SK-N-SH (cell line): Measurements from ENCODE around the gene SAP30L. TPM values are rescaled to one million over a fixed set of nuclear protein-coding genes. Genes with fewer than 3 reads are reported as not detected.
A peak's percentile ranks its signal among the peaks of the same experiment; 100 is the strongest.

Source experiments
- CTCF ChIA-PET: fragments of 300-600, 350-600 bp; formaldehyde crosslinking; extraction: SDS; loops from one replicate; lab custom pipeline; 2021; lab: Yijun Ruan, JAX
- POLR2A ChIA-PET: fragments of 350-600 bp; sonication (Branson Sonifier 250); formaldehyde crosslinking; extraction: SDS; loops from one replicate; lab custom pipeline; 2020; ENCODE audit warnings: antibody characterized with exemption, inconsistent platforms; lab: Yijun Ruan, JAX
- DNase-seq: peaks from one replicate; pipeline ENCODE4 v3.0.0; 2012
- H2AFZ ChIP-seq: fragments of 200-600 bp; sonication (generic); 2 replicates; pipeline ENCODE4 v1.8.1; 2016; ENCODE audit warnings: antibody characterized with exemption, mild to moderate bottlenecking, low read depth
- H3F3A ChIP-seq: fragments of 200-600 bp; sonication (generic); replicated peaks from 2 replicates; pipeline ENCODE3; 2016; ENCODE audit warnings: antibody characterized with exemption, mild to moderate bottlenecking; ENCODE audit not compliant: insufficient read depth
- H3K27ac ChIP-seq, 2 experiments: fragments of 200-500 bp in 1 of 2; fragments of 200-600 bp in 1 of 2; sonication (Bioruptor generic) in 1 of 2; sonication (generic), shearing (Covaris generic) in 1 of 2; 2 replicates each; pipeline versions ENCODE4 v1.5.1 to v1.6.1; 2014 to 2016; ENCODE audit warnings: low read depth in 2 of 2, inconsistent platforms in 1 of 2, low read length in 1 of 2, mild to moderate bottlenecking in 1 of 2, mixed read lengths in 1 of 2
- H3K27me3 ChIP-seq: fragments of 200-600 bp; sonication (generic), shearing (Covaris generic); 2 replicates; pipeline ENCODE4 v1.6.1; 2016; ENCODE audit warnings: mixed run types; ENCODE audit not compliant: insufficient read depth
- H3K36me3 ChIP-seq, 2 experiments: fragments of 200-500 bp in 1 of 2; fragments of 200-600 bp in 1 of 2; sonication (Bioruptor generic) in 1 of 2; sonication (generic) in 1 of 2; replicated peaks in 1 of 2; 2 replicates each; pipeline versions ENCODE3 to v1.5.1; 2014 to 2016; ENCODE audit warnings: low read length in 1 of 2, mild to moderate bottlenecking in 1 of 2; ENCODE audit not compliant: insufficient read depth in 2 of 2, control insufficient read depth in 1 of 2
- H3K4me1 ChIP-seq, 2 experiments: fragments of 200-500 bp in 1 of 2; fragments of 200-600 bp in 1 of 2; sonication (Bioruptor generic) in 1 of 2; sonication (generic), shearing (Covaris generic) in 1 of 2; 2 replicates each; pipeline versions ENCODE4 v1.5.1 to v1.6.1; 2014 to 2016; ENCODE audit warnings: low read depth in 1 of 2, low read length in 1 of 2, mixed run types in 1 of 2; ENCODE audit not compliant: insufficient read depth in 2 of 2, control insufficient read depth in 1 of 2
- H3K4me2 ChIP-seq: fragments of 200-600 bp; sonication (generic), shearing (Covaris generic); 2 replicates; pipeline ENCODE4 v1.6.1; 2017; ENCODE audit warnings: mixed run types
- H3K4me3 ChIP-seq, 2 experiments: fragments of 200-500 bp in 1 of 2; fragments of 200-600 bp in 1 of 2; sonication (Bioruptor generic) in 1 of 2; sonication (generic), shearing (Covaris generic) in 1 of 2; 2 replicates each; pipeline versions ENCODE4 v1.5.1 to v1.8.1; 2014 to 2016; ENCODE audit warnings: low read depth in 2 of 2, inconsistent platforms in 1 of 2, low read length in 1 of 2, mild to moderate bottlenecking in 1 of 2, mixed read lengths in 1 of 2, moderate library complexity in 1 of 2
- H3K79me2 ChIP-seq: fragments of 200-600 bp; sonication (generic); 2 replicates; pipeline ENCODE4 v1.8.1; 2017; ENCODE audit warnings: mild to moderate bottlenecking; ENCODE audit not compliant: insufficient read depth
- H3K9ac ChIP-seq: fragments of 200-600 bp; sonication (generic); 2 replicates; pipeline ENCODE4 v1.6.1; 2017; ENCODE audit warnings: mixed run types
- H3K9me2 ChIP-seq: fragments of 200-600 bp; sonication (generic); 2 replicates; pipeline ENCODE4 v1.6.1; 2017; ENCODE audit warnings: mixed run types
- H3K9me3 ChIP-seq: fragments of 200-600 bp; sonication (generic); 2 replicates; pipeline ENCODE4 v1.6.1; 2017; ENCODE audit warnings: mixed run types, mild to moderate bottlenecking, moderate library complexity
- H4K20me1 ChIP-seq: fragments of 200-600 bp; sonication (generic); 2 replicates; pipeline ENCODE4 v1.6.1; 2017; ENCODE audit warnings: mild to moderate bottlenecking, mixed run types; ENCODE audit not compliant: insufficient read depth
- CHD2 ChIP-seq: fragments of 150-350 bp; IDR thresholded peaks from 2 replicates; pipeline ENCODE4 v1.6.1; 2018; ENCODE audit warnings: low read length; ENCODE audit not compliant: partially characterized antibody
- ELF1 ChIP-seq: IDR thresholded peaks from 2 replicates; pipeline ENCODE4 v1.4.0; 2012
- EZH2phosphoT487 ChIP-seq: fragments of 200-600 bp; sonication (generic); IDR thresholded peaks from 2 replicates; pipeline ENCODE4 v1.6.1; 2017; ENCODE audit warnings: low read depth, mixed run types, mild to moderate bottlenecking, antibody characterized with exemption, moderate library complexity, borderline replicate concordance
- FOXJ3 ChIP-seq: sonication (generic); formaldehyde crosslinking; IDR thresholded peaks from 2 replicates; pipeline ENCODE4 v1.5.1; 2020; ENCODE audit warnings: mild to moderate bottlenecking, missing genetic modification reagents
- FOXM1 ChIP-seq: IDR thresholded peaks from 2 replicates; pipeline ENCODE4 v1.4.0; 2012; ENCODE audit warnings: low read depth, mild to moderate bottlenecking
- IRF3 ChIP-seq: fragments of 150-350 bp; IDR thresholded peaks from 2 replicates; pipeline ENCODE4 v1.6.1; 2016; ENCODE audit warnings: mild to moderate bottlenecking, low read depth, low read length
- JUND ChIP-seq: IDR thresholded peaks from 2 replicates; pipeline ENCODE4 v1.4.0; 2012
- MXI1 ChIP-seq: IDR thresholded peaks from 2 replicates; pipeline ENCODE4 v1.6.1; 2012; ENCODE audit warnings: mild to moderate bottlenecking, low read depth, low read length, improper control_type of control experiment
- NFIC ChIP-seq: IDR thresholded peaks from 2 replicates; pipeline ENCODE4 v1.4.0; 2012; ENCODE audit warnings: borderline replicate concordance
- NRF1 ChIP-seq: IDR thresholded peaks from 2 replicates; pipeline ENCODE4 v1.6.1; 2012; ENCODE audit warnings: low read depth, mild to moderate bottlenecking, low read length
- POLR2AphosphoS5 ChIP-seq: IDR thresholded peaks from 2 replicates; pipeline ENCODE4 v1.6.1; 2012; ENCODE audit warnings: low read depth, low read length
- RAD21 ChIP-seq: IDR thresholded peaks from 2 replicates; pipeline ENCODE4 v1.6.1; 2012; ENCODE audit warnings: mild to moderate bottlenecking, low read length
- RCOR1 ChIP-seq: fragments of 150-350 bp; IDR thresholded peaks from 2 replicates; pipeline ENCODE4 v1.6.1; 2017; ENCODE audit warnings: antibody characterized with exemption, low read length
- RFX5 ChIP-seq: IDR thresholded peaks from 2 replicates; pipeline ENCODE4 v1.6.1; 2012; ENCODE audit warnings: mild to moderate bottlenecking, improper control_type of control experiment, low read length
- SMC3 ChIP-seq: IDR thresholded peaks from 2 replicates; pipeline ENCODE4 v1.6.1; 2012; ENCODE audit warnings: low read depth, low read length, improper control_type of control experiment
- TAF1 ChIP-seq: IDR thresholded peaks from 2 replicates; pipeline ENCODE4 v1.6.1; 2012; ENCODE audit warnings: low read depth, mild to moderate bottlenecking, low read length, moderate library complexity, borderline replicate concordance
- TEAD4 ChIP-seq: IDR thresholded peaks from 2 replicates; pipeline ENCODE4 v1.4.0; 2012; ENCODE audit warnings: mild to moderate bottlenecking, borderline replicate concordance; ENCODE audit not compliant: insufficient read depth
- USF1 ChIP-seq: IDR thresholded peaks from 2 replicates; pipeline ENCODE4 v1.4.0; 2012; ENCODE audit warnings: low read depth, borderline replicate concordance
- ZBTB33 ChIP-seq: IDR thresholded peaks from 2 replicates; pipeline ENCODE4 v1.4.0; 2012; ENCODE audit warnings: low read depth, borderline replicate concordance
- WGBS: methylation state at CpG from one replicate; pipeline ENCODE4 v1.1.6; 2017; ENCODE audit warnings: low lambda C conversion rate; 5-methylcytosine and 5-hydroxymethylcytosine counted together
- polyA plus RNA-seq, 3 experiments: library from polyadenylated mRNA; depleted of rRNA; stranded (reverse); fragments of >200 nt; gene quantifications; 2 replicates each; pipeline ENCODE4 v1.2.3, GENCODE V29; 2012
- TF ChIP-seq, protein P1 (sequence below): fragments of 200-600 bp; sonication (generic); IDR thresholded peaks from 2 replicates; pipeline ENCODE4 v1.6.1; 2017; ENCODE audit warnings: antibody characterized with exemption, mild to moderate bottlenecking, moderate library complexity
- TF ChIP-seq, protein P2 (sequence below): IDR thresholded peaks from 2 replicates; pipeline ENCODE4 v1.4.0; 2012; ENCODE audit warnings: low read depth

SAP30L gene
- polyA plus RNA-seq, 1 of the 3 experiments (the other 2 are of a cell fraction), result 26.6 TPM

DNA sequence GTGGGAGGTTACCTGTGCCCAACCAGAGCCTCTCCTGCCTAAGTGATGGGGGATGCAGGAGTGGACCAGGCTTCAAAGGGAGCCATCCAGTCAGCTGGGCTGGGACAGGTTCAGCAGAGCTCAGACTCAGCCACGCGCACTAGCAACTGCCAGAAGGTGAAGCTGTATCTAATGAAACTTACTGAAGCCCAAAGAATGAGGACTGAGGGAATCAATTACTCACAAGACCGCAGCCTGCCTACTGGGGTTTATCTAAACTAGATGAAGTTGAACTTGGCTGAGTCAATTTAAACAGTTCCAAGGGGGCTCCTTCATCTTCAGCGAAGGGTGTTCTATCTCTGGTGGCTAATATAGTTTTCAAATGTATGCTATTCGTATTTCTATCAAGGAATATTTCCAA is 20.9 kb downstream of the SAP30L start:
- H3K79me2 ChIP-seq, result no peaks in the 10 kb centered on the region
- H3K4me2 ChIP-seq, result no peak overlapping the region
- WGBS, result 67% methylated on average over 5 of the region's 5 CpGs
- no peaks in the 10 kb centered on the region for H3K9me2 ChIP-seq
- no peak overlapping the region for H3K4me3 ChIP-seq
- H2AFZ ChIP-seq, result no peak overlapping the region
- H3K9ac ChIP-seq, result no peak overlapping the region
- no peak overlapping the region for H3K27ac ChIP-seq
- no peak for TF ChIP-seq POLR2AphosphoS5
- no peak for TF ChIP-seq IRF3
- no peak for TF ChIP-seq RFX5
- CTCF ChIA-PET, result interaction anchor here (0.6 to 14.6 kb wide), 26 partner anchors 8 to 492 kb away, joined by 3 to 295 read pairs (median 4); partner anchors contain the start of gene GALNT10
- peaks cover 3% of the 10 kb centered on the region for H3F3A ChIP-seq
- no peaks in the 10 kb centered on the region for H3K27me3 ChIP-seq
- H3K9me3 ChIP-seq, result no peaks in the 10 kb centered on the region
- POLR2A ChIA-PET, result interaction anchor here (0.7 kb wide), 1 partner anchor 50 kb away, joined by 3 read pairs; no protein-coding TSS in a partner anchor
- DNase-seq, result no peak
- H4K20me1 ChIP-seq, result no peaks in the 10 kb centered on the region
- H3K36me3 ChIP-seq, result no peaks in the 10 kb centered on the region
- peaks cover 0 to 34% of the 10 kb centered on the region in 2 experiments; a peak in 2 of 4 replicates for H3K4me1 ChIP-seq

DNA sequence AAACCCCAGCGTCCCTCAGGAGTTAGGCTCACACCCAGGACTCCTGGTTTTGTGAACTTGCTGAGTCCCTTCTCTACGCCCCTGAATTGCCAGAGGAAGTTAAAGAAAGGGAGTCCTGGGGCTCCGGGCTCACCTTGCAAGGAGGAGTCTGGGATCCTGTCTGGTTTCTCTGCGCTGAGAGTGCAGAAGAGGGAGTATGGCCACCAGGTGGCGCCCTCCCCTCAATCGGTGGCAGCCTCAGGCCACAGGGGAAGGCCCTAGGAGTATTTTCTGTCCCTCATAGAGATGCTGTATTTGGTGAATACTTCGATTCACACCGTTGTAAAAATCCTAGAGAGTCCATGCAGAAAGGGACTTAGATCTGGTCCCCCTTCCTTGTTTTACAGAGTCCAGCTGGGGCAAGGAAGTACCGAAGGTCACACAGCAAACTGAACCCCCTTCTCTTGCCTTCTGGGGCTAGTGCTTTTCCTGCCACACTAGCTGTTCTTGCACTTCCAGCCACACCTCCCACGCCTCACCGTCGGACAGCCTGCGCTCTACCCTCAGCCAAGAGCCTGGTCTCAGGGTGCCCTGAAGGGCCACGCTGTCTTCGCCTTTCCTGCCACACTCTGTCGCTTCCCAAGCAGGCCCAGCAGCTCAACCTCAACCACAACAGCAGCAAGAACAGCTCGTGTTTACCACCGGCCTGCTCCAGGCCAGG is 22.0 kb downstream of the SAP30L start:
- ChIA-PET CTCF (interaction anchor here (0.6 to 14.6 kb wide), 39 partner anchors 9 to 493 kb away, joined by 3 to 295 read pairs (median 5); partner anchors contain the start of genes GALNT10 and HAND1), POLR2A (interaction anchor here (0.6 to 1.6 kb wide), 8 partner anchors 9 to 143 kb away, joined by 3 to 13 read pairs (median 4); partner anchors contain the start of gene HAND1)
- Histone ChIP-seq H3K9me2 (no peaks in the 10 kb centered on the region), H3K36me3 (peaks cover 0 to 2% of the 10 kb centered on the region in 2 experiments), H2AFZ (no peak overlapping the region), H3K27me3 (no peaks in the 10 kb centered on the region; the same call in 1 of the 2 replicates), H3K27ac (peak overlapping the region in 1 of 2 experiments; percentile 53; a peak in 1 of 4 replicates), H3K4me2 (no peak overlapping the region), H3K4me1 (peaks cover 0 to 39% of the 10 kb centered on the region in 2 experiments; a peak in 2 of 4 replicates), H3K9ac (no peak overlapping the region), H3K9me3 (no peaks in the 10 kb centered on the region), H3K4me3 (no peak overlapping the region; a peak in 1 of 4 replicates), H3K79me2 (no peaks in the 10 kb centered on the region), H4K20me1 (no peaks in the 10 kb centered on the region), H3F3A (peaks cover 3% of the 10 kb centered on the region)
- DNase-seq, result peak; percentile 85
- 53% methylated on average over 13 of the region's 18 CpGs for WGBS
- peak; percentile 48 for TF ChIP-seq CHD2
- no peak for TF ChIP-seq POLR2AphosphoS5
- TF ChIP-seq JUND, result no peak
- TF ChIP-seq EZH2phosphoT487, result no peak
- no peak for TF ChIP-seq FOXJ3 (CRISPR knock-in tag)
- TF ChIP-seq, protein P1, sequence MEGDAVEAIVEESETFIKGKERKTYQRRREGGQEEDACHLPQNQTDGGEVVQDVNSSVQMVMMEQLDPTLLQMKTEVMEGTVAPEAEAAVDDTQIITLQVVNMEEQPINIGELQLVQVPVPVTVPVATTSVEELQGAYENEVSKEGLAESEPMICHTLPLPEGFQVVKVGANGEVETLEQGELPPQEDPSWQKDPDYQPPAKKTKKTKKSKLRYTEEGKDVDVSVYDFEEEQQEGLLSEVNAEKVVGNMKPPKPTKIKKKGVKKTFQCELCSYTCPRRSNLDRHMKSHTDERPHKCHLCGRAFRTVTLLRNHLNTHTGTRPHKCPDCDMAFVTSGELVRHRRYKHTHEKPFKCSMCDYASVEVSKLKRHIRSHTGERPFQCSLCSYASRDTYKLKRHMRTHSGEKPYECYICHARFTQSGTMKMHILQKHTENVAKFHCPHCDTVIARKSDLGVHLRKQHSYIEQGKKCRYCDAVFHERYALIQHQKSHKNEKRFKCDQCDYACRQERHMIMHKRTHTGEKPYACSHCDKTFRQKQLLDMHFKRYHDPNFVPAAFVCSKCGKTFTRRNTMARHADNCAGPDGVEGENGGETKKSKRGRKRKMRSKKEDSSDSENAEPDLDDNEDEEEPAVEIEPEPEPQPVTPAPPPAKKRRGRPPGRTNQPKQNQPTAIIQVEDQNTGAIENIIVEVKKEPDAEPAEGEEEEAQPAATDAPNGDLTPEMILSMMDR, result peak; percentile 93
- peak; percentile 25; the same call in 1 of the 2 replicates for TF ChIP-seq MXI1
- no peak for TF ChIP-seq USF1
- TF ChIP-seq ELF1, result no peak
- peak; percentile 45; the same call in 1 of the 2 replicates for TF ChIP-seq RCOR1
- TF ChIP-seq NRF1, result no peak; the same call in 1 of the 2 replicates
- TF ChIP-seq ZBTB33, result no peak
- peak; percentile 94 for TF ChIP-seq RAD21
- TF ChIP-seq TEAD4, result no peak
- TF ChIP-seq SMC3, result peak; percentile 97
- TF ChIP-seq, protein P2, sequence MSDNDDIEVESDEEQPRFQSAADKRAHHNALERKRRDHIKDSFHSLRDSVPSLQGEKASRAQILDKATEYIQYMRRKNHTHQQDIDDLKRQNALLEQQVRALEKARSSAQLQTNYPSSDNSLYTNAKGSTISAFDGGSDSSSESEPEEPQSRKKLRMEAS, result no peak
- TF ChIP-seq NFIC, result no peak
- no peak for TF ChIP-seq TAF1
- TF ChIP-seq FOXM1, result no peak
